Measurements from ENCODE around the gene PNN. TPM values are rescaled to one million over a fixed set of nuclear protein-coding genes. Genes with fewer than 3 reads are reported as not detected.

PNN gene
- total and polyA plus RNA-seq, 9 of the 15 experiments (the other 6 are each of a cell fraction or from before 2014, with no cell fraction given), result 30.2 to 188 (median 69.7) TPM

GRCh38 chr14:39179042-39179441 is 4.0 kb downstream of the PNN start:
- Histone ChIP-seq H3K9ac (ENCODE audit: insufficient read depth in 1 of 2, low read depth in 2 of 2, low read length in 2 of 2) (no peak overlapping the region), H3K27ac (ENCODE audit: extremely low read depth, low read depth, low read length) (no peak overlapping the region), H3K4me3 (no peak overlapping the region), H3K27me3 (ENCODE audit: control insufficient read depth in 2 of 2, insufficient read depth in 2 of 2, low read length in 2 of 2) (no peaks in the 10 kb centered on the region), H3K79me2 (ENCODE audit: control insufficient read depth, insufficient read depth, low read length) (peaks cover 40% of the 10 kb centered on the region), H3K4me2 (ENCODE audit: insufficient read depth, low read length) (no peak overlapping the region), H3K36me3 (ENCODE audit: control insufficient read depth, insufficient read depth, low read length) (peaks cover 83% of the 10 kb centered on the region), H3K9me1 (ENCODE audit: control insufficient read depth, insufficient read depth, low read length) (no peaks in the 10 kb centered on the region), H3K4me1 (replicated peaks in 1 of 2; ENCODE audit: control insufficient read depth in 2 of 2, insufficient read depth in 2 of 2, low read length in 2 of 2) (peaks cover under 1 to 2% of the 10 kb centered on the region in 2 experiments; a peak in 4 of 5 replicates), H4K20me1 (replicated peaks; ENCODE audit: control insufficient read depth, insufficient read depth, low read length) (no peaks in the 10 kb centered on the region), H2AFZ (ENCODE audit: low read depth, low read length) (no peak overlapping the region), H3K9me3 (replicated peaks; ENCODE audit: control insufficient read depth, insufficient read depth, low read depth, low read length) (no peaks in the 10 kb centered on the region)
- WGBS (ENCODE audit: insufficient coverage, low coverage, missing lambda C conversion rate), result 80% methylated on average over 6 of the region's 6 CpGs
- ChIA-PET CTCF (ENCODE audit: low intra/inter-chr PET ratio) (no interaction called here), POLR2A (interaction anchor here (0.8 to 1.0 kb wide), 2 partner anchors 10 to 65 kb away, joined by 3 to 4 read pairs; no protein-coding TSS in a partner anchor)
- BruUV-seq (replicated peaks), result no TSS peak
- ATAC-seq, result no peak
- no peak for FAIRE-seq
- intact Hi-C loops (cut with micrococcal nuclease), result loop anchor here (10.0 kb wide), 1 partner anchor 86 kb away; no protein-coding TSS in a partner anchor
- no peak for TF ChIP-seq UBTF (IDR thresholded peaks at IDR 0.05; ENCODE audit: borderline replicate concordance in 1 of 2, low read depth in 2 of 2, low read length in 2 of 2)
- no peak for TF ChIP-seq DPF2 (IDR thresholded peaks at IDR 0.05)
- TF ChIP-seq USF1 (CRISPR knock-in tag; IDR thresholded peaks at IDR 0.05), result no peak
- TF ChIP-seq NBN (IDR thresholded peaks at IDR 0.05; ENCODE audit: low read depth), result no peak
- TF ChIP-seq ATF1 (CRISPR knock-in tag; IDR thresholded peaks at IDR 0.05), result no peak
- TF ChIP-seq ATF1 (tag; IDR thresholded peaks at IDR 0.05), result no peak
- TF ChIP-seq FOXJ3 (CRISPR knock-in tag; IDR thresholded peaks at IDR 0.05), result no peak
- no peak for TF ChIP-seq GTF2E2 (tag; IDR thresholded peaks at IDR 0.05)
- no peak for TF ChIP-seq ZNF764 (CRISPR knock-in tag; IDR thresholded peaks at IDR 0.05; ENCODE audit: low read depth)
- no peak for TF ChIP-seq ETV1 (tag; conservative IDR thresholded peaks at IDR 0.05; ENCODE audit: low read depth)
- TF ChIP-seq ZNF696 (CRISPR knock-in tag; conservative IDR thresholded peaks at IDR 0.05), result no peak
- no peak for TF ChIP-seq ZNF175 (CRISPR knock-in tag; IDR thresholded peaks at IDR 0.05; ENCODE audit: low read depth)
- TF ChIP-seq YY1 (IDR thresholded peaks at IDR 0.05; ENCODE audit: borderline replicate concordance in 1 of 3, control insufficient read depth in 1 of 3, extremely low read depth in 1 of 3, insufficient read depth in 3 of 3, insufficient read length in 1 of 3, insufficient replicate concordance in 2 of 3, low read depth in 1 of 3, low read length in 2 of 3), result no peak
- TF ChIP-seq NR2F6 (CRISPR knock-in tag; IDR thresholded peaks at IDR 0.05), result no peak
- in situ Hi-C loops (cut with MboI), result no loop called here
- no peak for DNase-seq (ENCODE audit: extremely low read depth in 1 of 4, low spot score in 3 of 4)

Measured in K562 (cell line).